Measurements from ENCODE around the gene CLSTN1.

CLSTN1 gene

DNA sequence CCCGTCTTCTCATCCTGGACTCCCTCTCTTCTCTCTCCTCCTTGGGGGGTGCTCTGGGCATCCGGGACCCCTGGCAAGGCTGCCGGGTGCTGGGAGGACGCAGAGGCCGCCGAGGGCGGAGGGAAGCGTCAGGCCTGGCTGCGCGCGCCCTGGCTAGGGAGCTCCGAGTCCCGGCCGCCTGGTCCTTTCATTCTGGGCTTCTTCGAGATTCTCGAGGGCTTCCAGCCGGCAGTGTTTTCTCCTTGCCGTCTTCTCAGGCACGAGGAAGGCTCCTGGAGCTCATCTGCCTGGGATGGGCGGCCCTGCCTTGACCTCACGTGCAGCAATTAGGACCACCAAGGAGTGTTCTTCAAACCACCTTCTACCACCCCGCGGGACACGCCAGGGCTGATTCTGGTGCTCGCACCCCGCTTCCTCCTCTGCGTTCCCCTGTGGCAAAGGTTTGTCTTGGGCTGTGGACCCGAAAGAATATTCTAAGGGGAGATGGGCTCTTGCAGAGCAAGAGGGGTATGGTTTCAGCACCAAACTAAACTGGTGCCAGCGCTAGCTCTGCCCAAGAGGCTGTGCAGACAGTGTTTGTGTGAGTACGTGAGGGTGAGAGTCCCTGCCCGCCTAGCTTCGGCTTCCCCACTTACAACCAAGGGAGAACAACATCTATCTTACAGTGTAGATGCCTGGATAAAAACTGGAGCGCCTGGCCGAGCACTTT, 135.7 kb downstream of the CLSTN1 start:
- DNase-seq (ENCODE audit: low read depth), result no peak
- peak overlapping the region; percentile 53 for H3K4me3 ChIP-seq (ENCODE audit: low read depth, low read length)
- TF ChIP-seq, protein P1, sequence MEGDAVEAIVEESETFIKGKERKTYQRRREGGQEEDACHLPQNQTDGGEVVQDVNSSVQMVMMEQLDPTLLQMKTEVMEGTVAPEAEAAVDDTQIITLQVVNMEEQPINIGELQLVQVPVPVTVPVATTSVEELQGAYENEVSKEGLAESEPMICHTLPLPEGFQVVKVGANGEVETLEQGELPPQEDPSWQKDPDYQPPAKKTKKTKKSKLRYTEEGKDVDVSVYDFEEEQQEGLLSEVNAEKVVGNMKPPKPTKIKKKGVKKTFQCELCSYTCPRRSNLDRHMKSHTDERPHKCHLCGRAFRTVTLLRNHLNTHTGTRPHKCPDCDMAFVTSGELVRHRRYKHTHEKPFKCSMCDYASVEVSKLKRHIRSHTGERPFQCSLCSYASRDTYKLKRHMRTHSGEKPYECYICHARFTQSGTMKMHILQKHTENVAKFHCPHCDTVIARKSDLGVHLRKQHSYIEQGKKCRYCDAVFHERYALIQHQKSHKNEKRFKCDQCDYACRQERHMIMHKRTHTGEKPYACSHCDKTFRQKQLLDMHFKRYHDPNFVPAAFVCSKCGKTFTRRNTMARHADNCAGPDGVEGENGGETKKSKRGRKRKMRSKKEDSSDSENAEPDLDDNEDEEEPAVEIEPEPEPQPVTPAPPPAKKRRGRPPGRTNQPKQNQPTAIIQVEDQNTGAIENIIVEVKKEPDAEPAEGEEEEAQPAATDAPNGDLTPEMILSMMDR (IDR thresholded peaks at IDR 0.05; ENCODE audit: low read depth, low read length, missing control alignments), result no peak

DNA sequence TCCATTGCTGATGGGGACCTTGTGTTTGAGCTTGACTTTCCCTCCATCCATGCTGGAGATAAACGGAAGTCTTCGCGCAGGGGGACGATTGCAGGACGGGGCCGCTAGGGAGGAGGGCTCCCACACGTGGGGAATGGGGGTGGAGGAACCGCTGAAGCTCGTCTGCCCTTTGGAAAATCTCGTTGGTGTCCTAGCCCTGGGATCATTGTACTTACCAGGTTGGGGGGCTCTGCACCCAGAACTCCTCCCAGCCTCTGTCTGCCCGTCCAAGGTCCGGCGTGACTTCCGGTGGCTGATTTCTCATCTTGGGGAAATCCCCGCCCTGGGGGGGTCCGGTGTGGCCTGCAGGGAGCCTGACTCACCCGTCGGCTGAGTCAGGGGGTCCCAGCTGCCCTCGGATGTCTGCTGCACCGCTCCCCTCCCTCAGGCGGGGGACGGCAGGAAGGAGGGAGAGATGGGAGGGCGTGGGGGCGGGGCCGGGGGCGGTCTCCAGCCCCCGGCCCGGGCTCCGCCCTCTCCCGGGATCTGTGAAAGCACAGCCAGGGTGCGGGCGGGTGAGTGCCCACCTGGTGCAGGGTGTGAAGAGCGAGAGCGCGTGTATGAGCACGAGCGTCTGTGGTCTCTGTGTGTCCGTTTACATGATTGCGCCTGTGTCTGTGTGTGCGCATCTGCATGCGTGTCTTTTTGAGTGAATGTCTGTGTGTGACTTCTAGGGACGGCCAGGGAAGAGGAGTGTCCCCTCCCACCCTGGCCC, 136.5 kb downstream of the CLSTN1 start:
- TF ChIP-seq, protein P1 (IDR thresholded peaks at IDR 0.05; ENCODE audit: low read depth, low read length, missing control alignments), result peak; percentile 27
- H3K4me3 ChIP-seq (ENCODE audit: low read depth, low read length), result peak overlapping the region; percentile 53
- no peak for DNase-seq (ENCODE audit: low read depth)

DNA sequence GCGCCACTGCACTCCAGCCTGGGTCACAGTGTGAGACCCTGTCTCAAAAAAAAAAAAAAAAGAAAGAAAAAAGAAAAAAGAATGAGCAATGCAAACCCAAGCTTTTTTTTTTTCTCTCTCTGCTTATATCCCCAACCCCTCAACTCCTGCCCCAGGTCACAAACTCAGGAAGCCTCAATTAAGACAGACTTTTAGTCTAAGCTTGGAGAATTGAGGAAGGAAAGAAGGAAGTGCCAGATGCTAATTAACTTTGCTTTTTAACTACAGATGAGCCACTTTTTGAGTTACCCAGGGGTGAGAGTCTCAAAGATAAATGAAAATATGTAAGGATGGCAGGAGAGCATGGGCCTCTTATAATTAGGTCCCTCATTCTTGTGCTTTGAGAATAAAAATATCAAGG, 139.0 kb downstream of the CLSTN1 start:
- no peak for DNase-seq (ENCODE audit: low read depth)
- H3K4me3 ChIP-seq (ENCODE audit: low read depth, low read length), result no peak overlapping the region
- TF ChIP-seq, protein P1 (IDR thresholded peaks at IDR 0.05; ENCODE audit: low read depth, low read length, missing control alignments), result no peak

GRCh38 chr1:9680828-9681227, 142.9 kb downstream of the CLSTN1 start:
- H3K4me3 ChIP-seq (ENCODE audit: low read depth, low read length), result no peak overlapping the region
- DNase-seq (ENCODE audit: low read depth), result no peak
- TF ChIP-seq, protein P1 (IDR thresholded peaks at IDR 0.05; ENCODE audit: low read depth, low read length, missing control alignments), result no peak

GRCh38 chr1:9680091-9680490, 143.7 kb downstream of the CLSTN1 start:
- no peak for DNase-seq (ENCODE audit: low read depth)
- TF ChIP-seq, protein P1 (IDR thresholded peaks at IDR 0.05; ENCODE audit: low read depth, low read length, missing control alignments), result no peak

More at GRCh38 chr1:9680091-9680490, 143.7 kb downstream of the CLSTN1 start:
- no peak overlapping the region for H3K4me3 ChIP-seq (ENCODE audit: low read depth, low read length)

Measured in GM12864 (cell line).